Ecto neural progenitor cell (in vitro differentiated cells): Measurements from ENCODE around the gene ARL17B.
"Not testable (repeated sequence)": the region's sequence is repeated elsewhere in the genome, so short reads cannot be mapped to it uniquely, and the experiment has no call there.

ENCODE experiments used
- DNase-seq: peaks from one replicate; pipeline ENCODE4 v3.0.0-alpha.2; 2018; ENCODE audit warnings: low spot score

ARL17B gene

GRCh38 chr17:46290906-46291546 lies 70.5 kb downstream of the ARL17B start:
- peak; percentile 40 for DNase-seq

- peak; percentile 46 for DNase-seq
Observed at GRCh38 chr17:46287587-46287986, 74.0 kb downstream of the ARL17B start.

GRCh38 chr17:46286764-46287221 lies 74.8 kb downstream of the ARL17B start:
- DNase-seq, result peak; percentile 52

DNA sequence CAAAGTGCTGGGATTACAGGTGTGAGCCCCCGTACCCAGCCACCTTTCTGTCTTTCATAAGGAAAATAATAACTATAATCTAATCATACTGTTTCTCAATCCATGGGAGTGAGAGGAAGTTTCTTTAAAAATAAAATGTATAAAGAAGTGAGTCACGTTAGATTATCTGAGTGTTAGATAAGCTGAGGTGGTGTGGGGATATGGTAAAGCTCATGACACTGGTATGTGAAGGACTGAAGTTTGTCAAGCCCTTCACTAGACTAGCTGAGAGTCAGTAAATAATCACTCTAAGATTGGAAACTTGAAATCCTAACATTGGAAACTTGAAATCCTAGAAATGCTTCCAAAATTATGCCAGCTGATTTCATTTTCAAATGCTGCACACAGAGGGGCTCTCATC lies 76.1 kb downstream of the ARL17B start:
- DNase-seq, result not testable (repeated sequence)

- not testable (repeated sequence) for DNase-seq
Observed at GRCh38 chr17:46284467-46284866, 77.1 kb downstream of the ARL17B start.

- peak; percentile 36 for DNase-seq
Observed at GRCh38 chr17:46282635-46283034, 78.9 kb downstream of the ARL17B start.

GRCh38 chr17:46281336-46281735 lies 80.2 kb downstream of the ARL17B start:
- not testable (repeated sequence) for DNase-seq

DNA sequence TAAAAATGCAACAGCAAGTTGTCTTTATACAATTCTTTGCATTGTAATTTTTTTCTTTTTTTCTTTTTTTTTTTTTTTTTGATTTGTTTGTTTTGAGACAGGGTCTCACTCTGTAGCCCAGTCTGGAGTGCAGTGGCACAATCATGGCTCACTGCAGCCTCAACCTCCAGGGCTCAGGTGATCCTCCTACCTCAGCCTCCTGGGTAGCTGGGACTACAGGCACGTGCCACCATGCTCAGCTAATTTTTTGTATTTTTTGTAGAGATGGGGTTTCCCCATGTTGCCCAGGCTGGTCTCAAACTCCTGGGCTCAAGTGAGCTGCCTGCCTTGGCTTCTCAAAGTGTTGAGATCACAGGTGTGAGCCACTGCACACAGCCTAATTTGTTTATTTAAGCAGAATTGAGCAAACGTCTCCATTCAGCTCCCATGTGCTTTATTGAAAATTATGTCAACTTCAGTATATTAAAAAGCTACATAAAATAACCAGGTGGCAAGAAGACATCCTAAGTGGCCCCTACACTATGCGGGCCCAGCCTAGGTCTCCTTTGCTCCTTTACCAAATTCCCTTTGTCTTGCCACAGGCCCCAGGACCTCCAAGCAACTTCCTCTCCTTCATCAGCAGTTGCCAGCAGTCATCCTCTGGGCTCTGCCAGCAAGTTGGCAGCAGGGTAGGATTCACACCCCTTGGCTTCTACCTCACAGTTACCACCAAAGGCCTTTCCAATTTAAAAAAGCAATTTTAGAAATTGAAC lies 84.7 kb downstream of the ARL17B start:
- peak; percentile 54 for DNase-seq

DNA sequence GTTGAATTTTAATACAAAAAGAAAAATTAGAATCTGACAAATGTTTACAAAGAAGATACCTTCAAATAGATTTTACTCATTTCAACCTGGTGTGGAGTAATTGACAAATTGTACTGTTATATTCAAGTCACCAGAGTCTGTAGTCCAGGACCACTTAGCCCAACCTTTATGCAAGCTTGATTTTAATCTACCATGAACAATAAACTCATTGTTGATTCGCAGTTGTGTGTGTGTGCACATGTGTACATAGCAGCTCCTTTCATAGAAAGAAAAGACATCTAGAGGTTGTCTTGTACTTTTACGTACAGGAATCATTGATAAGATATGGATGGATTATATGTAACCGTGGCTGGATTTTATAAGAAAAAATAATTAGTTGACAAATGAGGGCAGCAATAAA lies 87.3 kb downstream of the ARL17B start:
- DNase-seq, result no peak

- DNase-seq, result no peak
Observed at GRCh38 chr17:46273541-46274236, 87.9 kb downstream of the ARL17B start.

- DNase-seq, result no peak
Observed at GRCh38 chr17:46270032-46270431, 91.5 kb downstream of the ARL17B start.

DNA sequence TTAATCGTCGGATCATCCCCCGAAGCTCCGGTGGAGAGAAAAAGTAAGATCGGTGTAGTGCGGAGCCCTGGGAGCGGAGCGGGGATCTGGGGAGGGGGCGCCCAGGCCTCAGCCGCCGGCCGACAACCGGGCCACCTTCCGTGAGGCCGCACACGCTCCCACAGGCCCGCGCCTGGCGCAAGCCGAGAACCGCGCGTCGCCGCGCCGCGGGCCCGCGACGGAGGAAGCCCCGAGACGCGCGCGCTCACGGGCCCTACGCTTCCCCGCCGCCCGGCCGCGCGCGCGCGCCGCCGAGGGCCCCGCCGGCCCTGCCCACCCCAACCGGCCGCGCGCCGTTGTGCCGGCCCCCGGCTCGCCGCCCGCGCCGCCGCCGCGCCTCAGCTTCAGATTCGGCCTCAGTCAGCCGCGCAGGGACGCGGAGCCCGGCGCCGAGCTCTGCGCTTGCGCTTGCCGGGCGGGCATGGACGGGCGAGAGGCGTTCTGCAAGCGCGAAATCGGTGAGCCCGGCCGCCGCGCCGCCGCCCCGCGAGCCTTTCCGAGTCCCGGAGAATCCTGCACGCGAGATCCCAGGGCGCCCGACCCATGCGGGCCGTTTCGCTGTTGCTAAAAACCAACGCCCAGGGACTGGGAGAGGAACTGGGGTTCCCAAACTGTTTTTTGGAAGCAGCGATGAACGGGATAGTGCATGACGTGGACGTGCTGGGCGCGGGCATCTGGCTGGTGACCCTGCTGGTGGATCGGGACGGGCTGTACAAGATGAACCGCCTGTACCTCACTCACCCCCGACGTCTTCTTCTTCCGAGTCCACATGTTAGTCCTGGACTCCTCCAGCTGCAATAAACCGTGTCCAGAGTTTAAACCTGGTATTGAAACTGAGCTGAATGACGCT lies 94.7 kb downstream of the ARL17B start:
- peak; percentile 96 for DNase-seq

GRCh38 chr17:46266063-46266655 lies 95.4 kb downstream of the ARL17B start:
- peak; percentile 82 for DNase-seq

GRCh38 chr17:46264456-46265198 lies 96.9 kb downstream of the ARL17B start:
- DNase-seq, result no peak

DNA sequence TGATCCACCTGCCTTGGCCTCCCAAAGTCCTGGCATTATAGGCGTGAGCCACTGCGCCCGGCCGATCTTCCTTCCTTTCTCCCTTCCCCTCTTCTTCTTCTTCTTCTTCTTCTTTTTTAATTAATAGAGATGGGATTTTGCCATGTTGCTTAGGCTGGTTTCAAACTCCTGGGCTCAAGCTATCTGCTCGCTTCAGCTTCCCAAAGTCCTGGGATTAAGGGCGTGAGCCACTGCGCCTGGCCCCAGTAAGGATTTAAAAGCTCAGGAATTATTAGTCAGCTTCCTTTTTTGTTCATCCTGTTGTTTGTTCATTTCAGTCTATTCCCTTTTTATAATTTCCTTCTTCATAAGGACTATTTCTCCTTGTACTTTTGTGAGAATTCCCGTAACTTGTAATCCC lies 99.3 kb downstream of the ARL17B start:
- no peak for DNase-seq

GRCh38 chr17:46259845-46260661 lies 101.5 kb downstream of the ARL17B start:
- peak; percentile 87 for DNase-seq

- DNase-seq, result not testable (repeated sequence)
Observed at GRCh38 chr17:46256369-46256768, 105.2 kb downstream of the ARL17B start.

GRCh38 chr17:46254215-46254614 lies 107.4 kb downstream of the ARL17B start:
- not testable (repeated sequence) for DNase-seq

DNA sequence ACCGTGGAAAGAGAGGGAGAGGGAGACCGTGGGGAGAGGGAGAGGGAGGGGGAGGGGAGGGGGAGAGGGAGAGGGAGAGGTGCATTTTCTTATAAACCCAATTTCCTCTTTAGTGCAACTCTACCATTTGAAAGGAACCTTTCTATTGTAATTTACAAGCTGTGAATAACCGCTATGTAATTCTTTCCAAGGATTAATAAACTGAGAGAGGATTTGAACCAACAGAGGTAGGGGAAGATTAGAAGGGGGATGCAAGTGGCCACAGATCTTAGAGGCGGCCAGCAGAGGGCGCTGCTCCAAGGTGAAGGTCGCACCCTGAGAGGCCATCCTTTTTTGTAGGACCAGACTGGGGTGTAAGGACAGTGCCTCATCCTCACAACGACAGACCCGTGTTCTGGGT lies 107.8 kb downstream of the ARL17B start:
- DNase-seq, result peak; percentile 84

DNA sequence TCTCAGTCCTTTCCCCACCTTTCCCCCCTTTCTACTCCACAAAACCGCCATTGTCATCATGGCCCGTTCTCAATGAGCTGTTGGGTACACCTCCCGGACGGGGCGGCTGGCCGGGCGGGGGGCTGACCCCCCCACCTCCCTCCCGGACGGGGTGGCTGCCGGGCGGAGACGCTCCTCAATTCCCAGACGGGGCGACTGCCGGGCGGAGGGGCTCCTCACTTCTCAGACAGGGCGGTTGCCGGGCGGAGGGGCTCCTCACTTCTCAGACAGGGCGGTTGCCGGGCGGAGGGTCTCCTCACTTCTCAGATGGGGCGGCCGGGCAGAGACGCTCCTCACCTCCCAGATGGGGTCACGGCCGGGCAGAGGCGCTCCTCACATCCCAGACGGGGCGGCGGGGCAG lies 108.8 kb downstream of the ARL17B start:
- not testable (repeated sequence) for DNase-seq
